Psoas muscle (tissue), 8 donors: Measurements from ENCODE around the gene DSCAM. TPM values are rescaled to one million over a fixed set of nuclear protein-coding genes. Genes with fewer than 3 reads are reported as not detected.
"Not testable (repeated sequence)": the region's sequence is repeated elsewhere in the genome, so short reads cannot be mapped to it uniquely, and the experiment has no call there.

ENCODE experiments used
- ATAC-seq, 4 donors: fragments of 200-7000 bp; cut with Tn5 transposase; one replicate each; pipeline ENCODE4 v1.9.1; 2020; ENCODE audit warnings: moderate library complexity in 3 of 4, mild to moderate bottlenecking in 2 of 4
- DNase-seq, 2 donors: peaks; one replicate each; pipeline ENCODE4 v3.0.0-alpha.2; 2020
- H3K27ac ChIP-seq: fragments of 200-600 bp; one replicate; pipeline ENCODE4 v1.8.0; 2022
- H3K27me3 ChIP-seq, 3 donors: fragments of 200-600 bp in 1 of 3; one replicate each; pipeline versions ENCODE4 v1.6.1 to v1.8.0; 2013 to 2022; ENCODE audit warnings: low read length in 2 of 3, mild to moderate bottlenecking in 2 of 3, moderate library complexity in 1 of 3; ENCODE audit not compliant: insufficient read depth in 3 of 3
- H3K36me3 ChIP-seq, 2 donors: fragments of 200-600 bp in 1 of 2; one replicate each; pipeline versions ENCODE4 v1.6.1 to v1.8.0; 2013 to 2022; ENCODE audit warnings: low read depth in 1 of 2, mild to moderate bottlenecking in 1 of 2, moderate library complexity in 1 of 2; ENCODE audit not compliant: insufficient read depth in 1 of 2
- H3K4me1 ChIP-seq: fragments of 200-600 bp; one replicate; pipeline ENCODE4 v1.8.0; 2022
- H3K4me3 ChIP-seq: fragments of 200-600 bp; one replicate; pipeline ENCODE4 v1.8.0; 2022; ENCODE audit warnings: mild to moderate bottlenecking
- H3K9me3 ChIP-seq: fragments of 200-600 bp; one replicate; pipeline ENCODE4 v1.8.0; 2022
- CTCF ChIP-seq: fragments of 200-600 bp; IDR thresholded peaks from one replicate; pipeline ENCODE4 v1.8.0; 2022; ENCODE audit warnings: antibody characterized with exemption
- WGBS, 3 donors: extraction: QIAGEN DNeasy Blood & Tissue Kit; methylation state at CpG; one replicate each; pipeline versions ENCODE4 v1.1.6 to v1.1.7; 2013; 5-methylcytosine and 5-hydroxymethylcytosine counted together
- intact Hi-C, 2 donors: fragments of 100-400 bp; cut with DNase I; formaldehyde crosslinking; loops; one replicate each; pipeline versions ENCODE4 v1.11.0 to v1.14.2; 2022
- polyA plus RNA-seq, 3 donors: library from polyadenylated mRNA; stranded (reverse); fragments of 200-250 nt; gene quantifications; one replicate each; pipeline ENCODE4 v1.2.3, GENCODE V29; 2013
- total RNA-seq, 4 donors: library from RNA; stranded (reverse); fragmentation: NEBNext Ultra II Directional in 2 of 4; extraction: Animal tissue kit (Norgen Biotek cat#: 25700) in 2 of 4; gene quantifications; one replicate each; pipeline versions ENCODE4 v1.2.1 to v1.2.4, GENCODE V29; 2021 to 2023
- donor health status: healthy with polysubstance abuse.
- donor health status: DM: no; HTN: no; CAD: no; lungs with moderate emphysema.
- donor health status: Bipolar disorder and iron deficiency.
- donor health status: healthy.
- donor health status: DM: yes; HTN: yes; CAD: no.
- donor health status: DM: no; HTN: no; CAD: no.
- donor health status: DM: no; HTN: no; CAD: no.
- donor health status: DM: yes; HTN: yes; CAD: no.

The DSCAM gene
- total and polyA plus RNA-seq, 7 donors: 0.03 to 0.04 TPM; not detected in 5

DNA sequence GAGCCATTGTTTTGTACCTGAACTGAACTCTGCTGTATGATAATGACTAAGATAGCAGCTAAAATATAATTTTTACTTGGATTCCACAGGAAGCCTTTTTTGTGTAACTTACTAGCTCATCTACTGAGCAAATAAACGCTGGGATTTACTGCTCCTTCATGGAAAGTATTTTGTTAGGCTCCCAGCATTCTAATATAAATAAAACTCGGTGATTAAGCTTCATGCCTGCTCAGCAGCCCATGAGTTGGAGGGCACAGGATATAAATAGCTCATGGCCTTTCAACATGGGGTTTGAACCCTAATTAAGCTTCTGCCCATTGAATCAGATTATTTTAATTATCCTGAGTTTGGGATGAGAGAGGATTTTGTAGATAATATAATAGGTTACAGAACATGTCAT is 799.7 kb downstream of the DSCAM start:
- Histone ChIP-seq H3K4me1 (no peaks in the 10 kb centered on the region), H3K27ac (no peak overlapping the region), H3K9me3 (no peaks in the 10 kb centered on the region), H3K4me3 (no peak overlapping the region), H3K27me3 (no peaks in the 10 kb centered on the region), H3K36me3 (no peaks in the 10 kb centered on the region)
- no peak for TF ChIP-seq CTCF
- WGBS, 3 donors: 74 to 83% (median 82%) methylated on average over 2 of the region's 2 CpGs
- intact Hi-C loops: no loop called here
- DNase-seq (no peak), ATAC-seq (no peak)

GRCh38 chr21:40043866-40044265 is 803.1 kb downstream of the DSCAM start:
- H3K4me1 ChIP-seq: no peaks in the 10 kb centered on the region
- no peaks in the 10 kb centered on the region for H3K27me3 ChIP-seq
- ATAC-seq: no peak
- no peaks in the 10 kb centered on the region for H3K36me3 ChIP-seq
- intact Hi-C loops: no loop called here
- WGBS, 3 donors: 95 to 97% (median 97%) methylated on average over 12 of the region's 12 CpGs
- no peak overlapping the region for H3K4me3 ChIP-seq
- no peaks in the 10 kb centered on the region for H3K9me3 ChIP-seq
- peak in 1 of 2 donors; percentile 49 for DNase-seq
- TF ChIP-seq CTCF: no peak
- H3K27ac ChIP-seq: no peak overlapping the region

GRCh38 chr21:40043423-40043822 is 803.5 kb downstream of the DSCAM start:
- no peaks in the 10 kb centered on the region for H3K4me1 ChIP-seq
- 79 to 83% (median 79%) methylated on average over 4 of the region's 4 CpGs for WGBS, 3 donors
- intact Hi-C loops: no loop called here
- ATAC-seq (no peak), DNase-seq (no peak)
- no peaks in the 10 kb centered on the region for H3K27me3 ChIP-seq
- TF ChIP-seq CTCF: no peak
- no peaks in the 10 kb centered on the region for H3K9me3 ChIP-seq
- no peaks in the 10 kb centered on the region for H3K36me3 ChIP-seq
- H3K4me3 ChIP-seq: no peak overlapping the region
- H3K27ac ChIP-seq: no peak overlapping the region

- 95 to 96% (median 95%) methylated on average over 6 of the region's 6 CpGs for WGBS, 3 donors
- H3K27ac ChIP-seq: no peak overlapping the region
- TF ChIP-seq CTCF: no peak
- H3K36me3 ChIP-seq: no peaks in the 10 kb centered on the region
- no peak for ATAC-seq
- no peaks in the 10 kb centered on the region for H3K9me3 ChIP-seq
- no peaks in the 10 kb centered on the region for H3K27me3 ChIP-seq
- H3K4me3 ChIP-seq: no peak overlapping the region
- intact Hi-C loops: no loop called here
- no peaks in the 10 kb centered on the region for H3K4me1 ChIP-seq
- DNase-seq: no peak
These were observed 805.5 kb downstream of the DSCAM start for GRCh38 chr21:40041446-40041845.

DNA sequence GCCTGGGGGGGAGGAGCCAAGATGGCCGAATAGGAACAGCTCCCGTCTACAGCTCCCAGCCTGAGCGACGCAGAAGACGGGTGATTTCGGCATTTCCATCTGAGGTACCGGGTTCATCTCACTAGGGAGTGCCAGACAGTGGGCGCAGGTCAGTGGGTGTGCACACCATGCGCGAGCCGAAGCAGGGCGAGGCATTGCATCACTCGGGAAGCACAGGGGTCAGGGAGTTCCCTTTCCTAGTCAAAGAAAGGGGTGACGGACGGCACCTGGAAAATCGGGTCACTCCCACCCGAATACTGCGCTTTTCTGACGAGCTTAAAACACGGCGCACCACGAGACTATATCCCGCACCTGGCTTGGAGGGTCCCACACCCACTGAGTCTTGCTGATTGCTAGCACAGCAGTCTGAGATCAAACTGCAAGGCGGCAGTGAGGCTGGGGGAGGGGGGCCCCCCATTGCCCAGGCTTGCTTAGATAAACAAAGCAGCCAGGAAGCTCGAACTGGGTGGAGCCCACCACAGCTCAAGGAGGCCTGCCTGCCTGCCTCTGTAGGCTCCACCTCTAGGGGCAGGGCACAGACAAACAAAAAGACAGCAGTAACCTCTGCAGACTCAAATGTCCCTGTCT is 813.7 kb downstream of the DSCAM start:
- H3K4me1 ChIP-seq, H3K9me3 ChIP-seq, DNase-seq, H3K36me3 ChIP-seq, intact Hi-C loops, H3K27ac ChIP-seq, ATAC-seq, H3K27me3 ChIP-seq, H3K4me3 ChIP-seq: not testable (repeated sequence)
- WGBS, 3 donors: 84 to 91% (median 88%) methylated on average over 25 of the region's 25 CpGs
